Smooth muscle cell (in vitro differentiated cells): ENCODE results near the gene KMT2D. TPM values are rescaled to one million over a fixed set of nuclear protein-coding genes. Genes with fewer than 3 reads are reported as not detected.

Experiments
- DNase-seq: peaks from one replicate; lab custom pipeline; 2025; ENCODE audit not compliant: unreplicated experiment; lab: John Stamatoyannopoulos, UW
- H2AFZ ChIP-seq: fragments of 200-600 bp; sonication (generic); 2 replicates; pipeline ENCODE4 v1.6.0; 2016; ENCODE audit warnings: antibody characterized with exemption, low read depth, mild to moderate bottlenecking
- H3F3A ChIP-seq: fragments of 200-600 bp; sonication (generic); 2 replicates; pipeline ENCODE4 v1.6.0; 2017; ENCODE audit warnings: antibody characterized with exemption, low read depth
- H3K27ac ChIP-seq: fragments of 200-600 bp; sonication (generic); 2 replicates; pipeline ENCODE4 v1.5.1; 2016; ENCODE audit warnings: low read depth, mild to moderate bottlenecking
- H3K27me3 ChIP-seq: fragments of 200-600 bp; sonication (generic); 2 replicates; pipeline ENCODE4 v1.6.1; 2016; ENCODE audit warnings: low read depth, mild to moderate bottlenecking
- H3K36me3 ChIP-seq: fragments of 200-600 bp; sonication (generic); 2 replicates; pipeline ENCODE4 v1.5.1; 2016; ENCODE audit warnings: low read depth
- H3K4me1 ChIP-seq: fragments of 200-600 bp; sonication (generic); 2 replicates; pipeline ENCODE4 v1.5.1; 2016; ENCODE audit warnings: low read depth
- H3K4me2 ChIP-seq: fragments of 200-600 bp; sonication (generic); 2 replicates; pipeline ENCODE4 v1.6.0; 2016; ENCODE audit warnings: mild to moderate bottlenecking
- H3K4me3 ChIP-seq: fragments of 200-600 bp; sonication (generic); 2 replicates; pipeline ENCODE4 v1.5.1; 2016; ENCODE audit warnings: mild to moderate bottlenecking
- H3K79me2 ChIP-seq: fragments of 200-600 bp; sonication (generic); 2 replicates; pipeline ENCODE4 v1.6.0; 2016; ENCODE audit warnings: low read depth, mild to moderate bottlenecking
- H3K9ac ChIP-seq: fragments of 200-600 bp; sonication (generic); 2 replicates; pipeline ENCODE4 v1.6.0; 2016; ENCODE audit warnings: low read depth
- H3K9me3 ChIP-seq: fragments of 200-600 bp; sonication (generic); replicated peaks from 2 replicates; pipeline ENCODE4 v1.5.1; 2016; ENCODE audit warnings: low read depth
- H4K20me1 ChIP-seq: fragments of 200-600 bp; sonication (generic); 2 replicates; pipeline ENCODE4 v1.6.0; 2016; ENCODE audit warnings: low read depth
- CTCF ChIP-seq: fragments of 200-600 bp; sonication (generic); IDR thresholded peaks from 2 replicates; pipeline ENCODE4 v1.5.1; 2017; ENCODE audit warnings: borderline replicate concordance, mild to moderate bottlenecking, antibody characterized with exemption; ENCODE audit not compliant: insufficient read depth, poor library complexity, severe bottlenecking
- WGBS: methylation state at CpG from one replicate; pipeline ENCODE4 v1.1.7; 2016; ENCODE audit warnings: low lambda C conversion rate; 5-methylcytosine and 5-hydroxymethylcytosine counted together
- polyA plus RNA-seq: library from polyadenylated mRNA; unstranded; fragments of >200 nt; fragmentation: Nextera tagmentation; extraction: Ambion mirVana; gene quantifications from 2 replicates; pipeline ENCODE4 v1.2.1, GENCODE V29; 2016
- total RNA-seq: library from RNA; depleted of rRNA; stranded (reverse); fragments of >200 nt; gene quantifications from 2 replicates; pipeline ENCODE4 v1.2.3, GENCODE V29; 2014

The KMT2D gene
- total and polyA plus RNA-seq, 2 experiments from 2014 or later, result 24.6 to 25.9 TPM

GRCh38 chr12:49017891-49018260, 42.7 kb downstream of the KMT2D start:
- H3K9me3 ChIP-seq, result no peaks in the 10 kb centered on the region
- no peak for TF ChIP-seq CTCF
- no peak for DNase-seq
- H3K27me3 ChIP-seq, result no peaks in the 10 kb centered on the region
- H3K4me3 ChIP-seq, result peak overlapping the region; percentile 87
- H3K79me2 ChIP-seq, result peaks cover 22% of the 10 kb centered on the region
- no peaks in the 10 kb centered on the region for H3K36me3 ChIP-seq
- peak overlapping the region; percentile 84 for H3K4me2 ChIP-seq
- H3K9ac ChIP-seq, result peak overlapping the region; percentile 95
- peak overlapping the region; percentile 97 for H3K27ac ChIP-seq
- H3F3A ChIP-seq, result peaks cover 6% of the 10 kb centered on the region
- peaks cover 8% of the 10 kb centered on the region for H3K4me1 ChIP-seq
- H4K20me1 ChIP-seq, result peaks cover 11% of the 10 kb centered on the region
- no peak overlapping the region for H2AFZ ChIP-seq
- 6% methylated on average over 8 of the region's 8 CpGs for WGBS

- no peak for DNase-seq
- H3K27ac ChIP-seq, result no peak overlapping the region
- no peak for TF ChIP-seq CTCF
- peaks cover 8% of the 10 kb centered on the region for H3K4me1 ChIP-seq
- H3F3A ChIP-seq, result peaks cover 6% of the 10 kb centered on the region
- H4K20me1 ChIP-seq, result peaks cover 11% of the 10 kb centered on the region
- no peak overlapping the region for H3K4me2 ChIP-seq
- no peak overlapping the region for H3K9ac ChIP-seq
- H3K36me3 ChIP-seq, result no peaks in the 10 kb centered on the region
- peaks cover 22% of the 10 kb centered on the region for H3K79me2 ChIP-seq
- H3K9me3 ChIP-seq, result no peaks in the 10 kb centered on the region
- 93% methylated on average over 1 of the region's 1 CpG for WGBS
- no peak overlapping the region for H3K4me3 ChIP-seq
- no peak overlapping the region for H2AFZ ChIP-seq
- H3K27me3 ChIP-seq, result no peaks in the 10 kb centered on the region
Observed at GRCh38 chr12:49015196-49015595, 45.4 kb downstream of the KMT2D start.

- Histone ChIP-seq H2AFZ (no peak overlapping the region), H4K20me1 (peaks cover 11% of the 10 kb centered on the region), H3K4me3 (no peak overlapping the region), H3K36me3 (no peaks in the 10 kb centered on the region), H3K27ac (no peak overlapping the region), H3K9ac (no peak overlapping the region), H3K4me2 (no peak overlapping the region), H3K79me2 (peaks cover 22% of the 10 kb centered on the region), H3K9me3 (no peaks in the 10 kb centered on the region), H3F3A (peaks cover 3% of the 10 kb centered on the region), H3K27me3 (no peaks in the 10 kb centered on the region), H3K4me1 (peaks cover 8% of the 10 kb centered on the region)
- no peak for TF ChIP-seq CTCF
- 83% methylated on average over 1 of the region's 1 CpG for WGBS
- no peak for DNase-seq
Observed at GRCh38 chr12:49014547-49014946, 46.0 kb downstream of the KMT2D start.

- H3K36me3 ChIP-seq, result no peaks in the 10 kb centered on the region
- H3K79me2 ChIP-seq, result peaks cover 22% of the 10 kb centered on the region
- H3K9me3 ChIP-seq, result no peaks in the 10 kb centered on the region
- H3K27me3 ChIP-seq, result no peaks in the 10 kb centered on the region
- no peak overlapping the region for H2AFZ ChIP-seq
- H3K4me2 ChIP-seq, result no peak overlapping the region
- WGBS, result 96% methylated on average over 3 of the region's 3 CpGs
- H3K27ac ChIP-seq, result no peak overlapping the region
- H3F3A ChIP-seq, result no peaks in the 10 kb centered on the region
- no peak overlapping the region for H3K4me3 ChIP-seq
- DNase-seq, result no peak
- TF ChIP-seq CTCF, result no peak
- peaks cover 15% of the 10 kb centered on the region for H4K20me1 ChIP-seq
- H3K4me1 ChIP-seq, result peaks cover 8% of the 10 kb centered on the region
- H3K9ac ChIP-seq, result no peak overlapping the region
Observed at GRCh38 chr12:49013428-49013827, 47.2 kb downstream of the KMT2D start.
